ENCODE measurements around the gene GCLC. TPM values are rescaled to one million over a fixed set of nuclear protein-coding genes. Genes with fewer than 3 reads are reported as not detected.

The GCLC gene
- total and polyA plus RNA-seq, 9 of the 15 experiments (the other 6 are each of a cell fraction or from before 2014, with no cell fraction given) = 3.9 to 20.0 (median 9.4) TPM

- TF ChIP-seq ARID1B (IDR thresholded peaks at IDR 0.05) (peak; percentile 73), MAFK (IDR thresholded peaks at IDR 0.05; ENCODE audit: low read length) (peak; percentile 75), ATF1 (CRISPR knock-in tag; IDR thresholded peaks at IDR 0.05) (no peak), ATF1 (tag; IDR thresholded peaks at IDR 0.05) (0 out of 2 replicates have a peak, but pooled peaks have one; percentile 21), ATF3 (IDR thresholded peaks at IDR 0.05) (peak; percentile 70), ATF3 (CRISPR knock-in tag; conservative IDR thresholded peaks at IDR 0.05) (no peak), SMARCA4 (IDR thresholded peaks at IDR 0.05) (peak; percentile 52; the same call in 1 of the 2 replicates), RHOXF2B (CRISPR knock-in tag; conservative IDR thresholded peaks at IDR 0.05) (no peak), CBFA2T3 (IDR thresholded peaks at IDR 0.05) (peak; percentile 52), NR2C2 (CRISPR knock-in tag; IDR thresholded peaks at IDR 0.05) (no peak), NR2C2 (tag; IDR thresholded peaks at IDR 0.05) (peak; percentile 40; the same call in 1 of the 2 replicates), GABPB1 (CRISPR knock-in tag; IDR thresholded peaks at IDR 0.05) (no peak), MCM3 (IDR thresholded peaks at IDR 0.05) (no peak), VEZF1 (CRISPR knock-in tag; IDR thresholded peaks at IDR 0.05) (no peak), RBBP5 (IDR thresholded peaks at IDR 0.05; ENCODE audit: borderline replicate concordance, insufficient read depth, low read length, poor library complexity, severe bottlenecking) (no peak), MEF2A (IDR thresholded peaks at IDR 0.05; ENCODE audit: control insufficient read depth, low read depth, low read length) (0 out of 2 replicates have a peak, but pooled peaks have one; percentile 15), REST (IDR thresholded peaks at IDR 0.05; ENCODE audit: borderline replicate concordance) (no peak), REST (CRISPR knock-in tag; IDR thresholded peaks at IDR 0.05; ENCODE audit: low read depth) (no peak), YY1 (IDR thresholded peaks at IDR 0.05; ENCODE audit: borderline replicate concordance in 1 of 3, control insufficient read depth in 1 of 3, extremely low read depth in 1 of 3, insufficient read depth in 3 of 3, insufficient read length in 1 of 3, insufficient replicate concordance in 2 of 3, low read depth in 1 of 3, low read length in 2 of 3) (no peak), ZNF644 (tag; IDR thresholded peaks at IDR 0.05; ENCODE audit: low read depth) (no peak)
These were observed 48.1 kb upstream of the GCLC start (continued) for GRCh38 chr6:53593001-53593488.

Measured in K562 (cell line).